Bronchial epithelial cell (primary cell): Measurements from ENCODE around the gene SURF2. TPM values are rescaled to one million over a fixed set of nuclear protein-coding genes. Genes with fewer than 3 reads are reported as not detected.
"Not testable (repeated sequence)": the region's sequence is repeated elsewhere in the genome, so short reads cannot be mapped to it uniquely, and the experiment has no call there.

Experiments used
- DNase-seq: peaks from one replicate; pipeline ENCODE4 v3.0.0-alpha.2; 2010; ENCODE audit warnings: low read depth
- FAIRE-seq: peaks from 2 replicates; lab custom pipeline; 2011; peaks lifted over from hg19 to GRCh38; lab: Jason Lieb, UNC
- H3K27me3 ChIP-seq: 2 replicates; pipeline ENCODE4 v1.5.1; 2011; ENCODE audit warnings: low read length; ENCODE audit not compliant: control insufficient read depth, insufficient read depth
- H3K36me3 ChIP-seq: 2 replicates; pipeline ENCODE4 v1.5.1; 2011; ENCODE audit warnings: low read length; ENCODE audit not compliant: control insufficient read depth, insufficient read depth
- H3K4me3 ChIP-seq: 2 replicates; pipeline ENCODE4 v1.5.1; 2011; ENCODE audit warnings: mild to moderate bottlenecking, low read depth, low read length, control low read depth
- total RNA-seq: library from RNA; depleted of rRNA; stranded (reverse); fragments of >200 nt; gene quantifications from 2 replicates; pipeline ENCODE4 v1.2.1, GENCODE V29; 2014
- TF ChIP-seq, protein P1 (sequence below): IDR thresholded peaks from 2 replicates; pipeline ENCODE4 v1.5.1; 2011; ENCODE audit warnings: mild to moderate bottlenecking, moderate library complexity, low read length, control low read depth, inconsistent platforms; ENCODE audit not compliant: insufficient read depth, severe bottlenecking

The SURF2 gene
- total RNA-seq, 1 donor from 2014 or later: 46.6 TPM

DNA sequence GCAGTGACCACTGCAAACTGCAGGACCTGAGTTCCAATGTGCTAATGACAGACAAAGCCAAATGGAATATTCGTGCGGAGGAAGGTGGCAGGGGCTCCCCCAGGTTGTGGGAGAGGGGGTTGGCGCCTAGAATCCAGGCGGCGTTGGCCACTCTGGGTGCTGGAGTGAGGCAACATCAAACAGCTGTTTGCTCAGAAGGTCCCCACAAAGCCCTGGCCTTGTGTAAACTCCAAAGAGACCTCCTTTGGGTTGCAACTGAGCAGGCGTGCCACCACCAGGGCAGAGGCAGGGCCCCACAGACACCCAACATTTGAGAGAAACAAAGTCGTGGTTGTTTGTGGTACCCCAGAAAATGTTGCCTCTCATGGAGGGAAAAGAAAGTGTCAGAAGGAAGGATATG, 34.4 kb downstream of the SURF2 start:
- no peak overlapping the region for H3K4me3 ChIP-seq
- TF ChIP-seq, protein P1, sequence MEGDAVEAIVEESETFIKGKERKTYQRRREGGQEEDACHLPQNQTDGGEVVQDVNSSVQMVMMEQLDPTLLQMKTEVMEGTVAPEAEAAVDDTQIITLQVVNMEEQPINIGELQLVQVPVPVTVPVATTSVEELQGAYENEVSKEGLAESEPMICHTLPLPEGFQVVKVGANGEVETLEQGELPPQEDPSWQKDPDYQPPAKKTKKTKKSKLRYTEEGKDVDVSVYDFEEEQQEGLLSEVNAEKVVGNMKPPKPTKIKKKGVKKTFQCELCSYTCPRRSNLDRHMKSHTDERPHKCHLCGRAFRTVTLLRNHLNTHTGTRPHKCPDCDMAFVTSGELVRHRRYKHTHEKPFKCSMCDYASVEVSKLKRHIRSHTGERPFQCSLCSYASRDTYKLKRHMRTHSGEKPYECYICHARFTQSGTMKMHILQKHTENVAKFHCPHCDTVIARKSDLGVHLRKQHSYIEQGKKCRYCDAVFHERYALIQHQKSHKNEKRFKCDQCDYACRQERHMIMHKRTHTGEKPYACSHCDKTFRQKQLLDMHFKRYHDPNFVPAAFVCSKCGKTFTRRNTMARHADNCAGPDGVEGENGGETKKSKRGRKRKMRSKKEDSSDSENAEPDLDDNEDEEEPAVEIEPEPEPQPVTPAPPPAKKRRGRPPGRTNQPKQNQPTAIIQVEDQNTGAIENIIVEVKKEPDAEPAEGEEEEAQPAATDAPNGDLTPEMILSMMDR: no peak
- peaks cover 2% of the 10 kb centered on the region for H3K27me3 ChIP-seq
- DNase-seq (no peak), FAIRE-seq (no peak)
- no peaks in the 10 kb centered on the region for H3K36me3 ChIP-seq

DNA sequence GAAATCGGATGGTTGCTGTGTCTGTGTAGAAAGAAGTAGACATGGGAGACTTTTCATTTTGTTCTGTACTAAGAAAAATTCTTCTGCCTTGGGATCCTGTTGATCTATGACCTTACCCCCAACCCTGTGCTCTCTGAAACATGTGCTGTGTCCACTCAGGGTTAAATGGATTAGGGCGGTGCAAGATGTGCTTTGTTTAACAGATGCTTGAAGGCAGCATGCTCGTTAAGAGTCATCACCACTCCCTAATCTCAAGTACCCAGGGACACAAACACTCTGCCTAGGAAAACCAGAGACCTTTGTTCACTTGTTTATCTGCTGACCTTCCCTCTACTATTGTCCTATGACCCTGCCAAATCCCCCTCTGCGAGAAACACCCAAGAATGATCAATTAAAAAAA, 35.1 kb downstream of the SURF2 start:
- not testable (repeated sequence) for H3K36me3 ChIP-seq, DNase-seq, FAIRE-seq

DNA sequence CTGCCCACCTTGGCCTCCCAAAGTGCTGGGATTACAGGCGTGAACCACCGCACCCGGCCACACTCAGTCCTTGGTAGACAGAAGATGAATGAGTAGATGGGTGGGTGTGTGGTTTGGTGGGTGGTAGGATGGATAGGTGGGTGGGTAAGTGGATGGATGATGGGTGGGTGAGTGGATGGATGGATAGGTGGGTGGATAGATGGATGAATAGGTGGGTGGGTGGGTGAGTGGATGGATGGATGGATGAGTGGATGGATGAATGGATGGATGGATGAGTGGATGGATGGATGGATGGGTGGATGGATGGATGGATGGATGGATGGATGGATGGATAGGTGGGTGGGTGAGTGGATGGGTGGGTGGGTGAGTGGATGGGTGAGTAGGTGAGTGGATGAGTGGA, 36.0 kb downstream of the SURF2 start:
- H3K4me3 ChIP-seq, DNase-seq, H3K36me3 ChIP-seq, FAIRE-seq, H3K27me3 ChIP-seq: not testable (repeated sequence)

More for the DNA sequence above, 35.1 kb downstream of the SURF2 start:
- not testable (repeated sequence) for H3K27me3 ChIP-seq, H3K4me3 ChIP-seq

DNA sequence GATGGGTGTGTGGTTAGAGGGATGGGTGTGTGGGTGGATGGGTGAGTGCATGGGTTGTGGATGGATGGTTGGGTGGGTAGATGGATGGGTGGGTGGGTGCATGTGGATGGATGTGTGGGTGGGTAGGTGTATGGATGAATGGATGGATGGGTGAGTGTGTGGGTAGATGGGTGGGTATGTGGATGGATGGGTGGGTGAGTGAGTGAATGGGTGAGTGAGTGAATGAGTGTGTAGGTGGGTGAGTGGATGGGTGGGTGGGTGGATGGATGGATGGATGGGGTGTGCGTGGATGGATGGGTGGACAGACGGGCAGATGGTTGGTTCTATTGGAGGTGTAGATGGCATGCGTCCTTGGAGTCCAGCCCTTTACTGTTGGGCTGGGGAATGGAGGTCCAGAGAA, 37.0 kb downstream of the SURF2 start:
- DNase-seq (no peak), FAIRE-seq (no peak)
- no peaks in the 10 kb centered on the region for H3K36me3 ChIP-seq
- H3K27me3 ChIP-seq: peaks cover 2% of the 10 kb centered on the region
- no peak overlapping the region for H3K4me3 ChIP-seq
- TF ChIP-seq, protein P1: no peak

DNA sequence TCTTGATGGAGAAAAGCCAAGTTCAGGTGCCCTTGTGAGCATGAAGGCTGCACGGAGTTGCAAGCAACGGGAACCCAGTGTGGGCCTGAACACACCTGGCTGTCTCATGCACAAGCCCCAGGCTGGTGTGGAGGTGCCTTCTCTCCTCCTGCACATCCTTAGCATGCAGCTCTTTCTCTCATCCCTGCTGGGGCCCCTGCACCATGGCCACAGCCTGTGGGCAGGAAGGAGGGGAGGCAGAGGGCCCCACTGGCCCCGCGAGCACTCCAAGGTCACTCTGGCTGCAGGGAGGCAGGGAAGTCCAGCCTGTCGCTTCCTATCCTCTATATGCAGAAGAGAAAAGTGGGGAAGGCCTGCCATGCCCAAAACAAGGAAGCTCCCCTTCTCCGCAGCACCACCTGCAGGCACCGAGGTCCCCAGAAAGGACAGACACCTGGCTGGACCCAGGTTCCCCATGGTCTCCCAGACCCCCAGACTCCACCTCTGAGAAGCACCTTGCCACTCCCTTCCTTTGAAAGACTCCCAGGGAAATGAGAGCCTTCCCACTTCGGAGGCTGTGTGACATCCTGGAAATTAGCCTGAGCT, 38.4 kb downstream of the SURF2 start:
- H3K4me3 ChIP-seq: no peak overlapping the region
- no peaks in the 10 kb centered on the region for H3K36me3 ChIP-seq
- TF ChIP-seq, protein P1: peak; percentile 16
- FAIRE-seq (no peak), DNase-seq (no peak)
- peaks cover 2% of the 10 kb centered on the region for H3K27me3 ChIP-seq

DNA sequence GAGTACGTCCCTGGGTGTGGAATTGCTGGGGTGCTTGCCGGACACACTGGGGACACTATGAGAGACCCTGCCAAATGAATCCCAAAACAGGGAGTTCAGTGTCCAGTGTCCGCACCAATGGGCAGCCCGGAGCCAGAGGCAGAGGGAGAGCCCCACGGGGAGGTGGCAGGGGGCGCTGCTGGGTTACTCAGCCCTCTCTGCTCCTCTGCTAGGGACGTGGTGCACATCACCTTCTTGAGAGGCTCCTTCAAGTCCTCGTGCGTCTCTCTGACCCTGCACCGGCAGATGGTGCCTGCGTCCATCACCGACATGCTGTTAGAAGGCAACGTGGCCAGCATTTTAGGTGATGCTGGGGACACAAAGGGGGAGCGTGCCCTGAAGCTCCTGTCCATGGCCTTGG, 40.6 kb downstream of the SURF2 start:
- TF ChIP-seq, protein P1: peak; percentile 52
- Histone ChIP-seq H3K27me3 (peaks cover 2% of the 10 kb centered on the region), H3K36me3 (no peaks in the 10 kb centered on the region), H3K4me3 (no peak overlapping the region)
- FAIRE-seq (no peak), DNase-seq (no peak)

DNA sequence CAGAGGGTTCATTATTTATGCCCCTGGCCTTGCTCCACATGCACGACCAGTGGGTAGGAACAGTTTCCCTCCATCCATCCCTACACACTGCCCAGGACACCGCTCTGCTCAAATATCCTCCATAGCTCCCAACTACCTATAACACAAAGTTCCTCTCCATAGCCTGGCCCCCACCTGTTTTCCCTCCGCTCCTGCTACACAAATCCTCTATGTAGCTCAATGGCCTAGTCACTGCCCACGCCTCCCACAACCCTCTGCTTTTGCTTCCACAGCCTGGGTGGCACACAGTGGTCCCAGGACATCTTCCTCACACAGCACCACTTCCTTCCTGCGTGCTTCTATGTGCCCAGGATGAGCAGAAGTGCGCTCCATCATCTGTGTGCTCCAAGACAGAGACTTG, 41.0 kb downstream of the SURF2 start:
- Histone ChIP-seq H3K4me3 (no peak overlapping the region), H3K36me3 (no peaks in the 10 kb centered on the region), H3K27me3 (peaks cover 2% of the 10 kb centered on the region)
- no peak for FAIRE-seq
- TF ChIP-seq, protein P1: no peak
- DNase-seq: no peak
